Naive thymus-derived CD4-positive, alpha-beta T cell (primary cell): ENCODE results near the gene DSG2. TPM values are rescaled to one million over a fixed set of nuclear protein-coding genes. Genes with fewer than 3 reads are reported as not detected.

Experiments
- polyA plus RNA-seq, 2 donors: library from polyadenylated mRNA; unstranded; fragments of 300-500 nt; fragmentation: Illumina TruSeq; gene quantifications; one replicate each; pipeline ENCODE4 v1.2.3, GENCODE V29; 2021
- total RNA-seq, 6 experiments: library from RNA in 5 of 6; stranded (reverse) in 5 of 6; gene quantifications; 1 replicate in 5 of 6; 2 replicates in 1 of 6; pipeline ENCODE4 v1.2.3 and lab custom pipeline; 2021 to 2026

DSG2 gene
- total and polyA plus RNA-seq, 7 experiments from 2014 or later, result 0.13 to 0.56 (median 0.49) TPM

Other genes with a start within 250 kb of the DSG2 start
- gene DSG1, start 180.0 kb upstream of the DSG2 start, total RNA-seq, result not detected
- not detected for gene DSG1, start 180.0 kb upstream of the DSG2 start, polyA plus RNA-seq
- not detected for gene DSG4, start 121.4 kb upstream of the DSG2 start, total RNA-seq
- not detected for gene DSG4, start 121.4 kb upstream of the DSG2 start, polyA plus RNA-seq
- not detected for gene DSG3, start 50.4 kb upstream of the DSG2 start, total RNA-seq
- not detected for gene DSG3, start 50.4 kb upstream of the DSG2 start, polyA plus RNA-seq
- gene TTR, start 93.7 kb downstream of the DSG2 start, total RNA-seq, result not detected
- gene TTR, start 93.7 kb downstream of the DSG2 start, polyA plus RNA-seq, result not detected
- gene B4GALT6, start 186.4 kb downstream of the DSG2 start, total RNA-seq, result 1 to 10 TPM in 4 of 5 experiments, under 1 TPM in 1; 0.67 to 2.7 (median 1.4) TPM
- under 1 TPM; 0.11 to 0.24 TPM for gene B4GALT6, start 186.4 kb downstream of the DSG2 start, polyA plus RNA-seq